KMS-11 (cell line): Measurements from ENCODE around the gene NCAM2.

Source experiments
- H2AFZ ChIP-seq: fragments of 200-600 bp; sonication (generic); 2 replicates; pipeline ENCODE4 v1.6.1; 2016; ENCODE audit warnings: antibody characterized with exemption, mixed run types, low read depth
- H3K27ac ChIP-seq: fragments of 200-600 bp; sonication (generic); 2 replicates; pipeline ENCODE4 v1.6.1; 2016; ENCODE audit warnings: mild to moderate bottlenecking, mixed run types
- H3K27me3 ChIP-seq: fragments of 200-600 bp; sonication (generic); 2 replicates; pipeline ENCODE4 v1.6.1; 2017; ENCODE audit warnings: mild to moderate bottlenecking, low read depth, mixed run types, moderate library complexity; ENCODE audit not compliant: insufficient read depth
- H3K36me3 ChIP-seq: fragments of 200-600 bp; sonication (generic); 2 replicates; pipeline ENCODE4 v1.6.1; 2017; ENCODE audit warnings: mild to moderate bottlenecking, mixed run types; ENCODE audit not compliant: insufficient read depth
- H3K4me1 ChIP-seq: fragments of 200-600 bp; sonication (generic); 2 replicates; pipeline ENCODE4 v1.6.1; 2016; ENCODE audit warnings: mild to moderate bottlenecking, low read depth, mixed run types; ENCODE audit not compliant: poor library complexity, severe bottlenecking
- H3K4me2 ChIP-seq: fragments of 200-600 bp; sonication (generic); 2 replicates; pipeline ENCODE4 v1.7.0; 2016; ENCODE audit warnings: mild to moderate bottlenecking, mixed run types
- H3K4me3 ChIP-seq: fragments of 200-600 bp; sonication (generic); IDR thresholded peaks from 2 replicates; pipeline ENCODE4 v1.6.1; 2017; ENCODE audit warnings: low read depth, low read length, mixed read lengths; ENCODE audit not compliant: insufficient read depth
- H3K79me2 ChIP-seq: fragments of 200-600 bp; sonication (generic); 2 replicates; pipeline ENCODE4 v1.6.1; 2016; ENCODE audit warnings: low read depth, mixed run types; ENCODE audit not compliant: insufficient read depth
- H3K9ac ChIP-seq: fragments of 200-600 bp; sonication (generic); 2 replicates; pipeline ENCODE4 v1.6.1; 2016; ENCODE audit warnings: mild to moderate bottlenecking, mixed run types
- H4K20me1 ChIP-seq: fragments of 200-600 bp; sonication (generic); 2 replicates; pipeline ENCODE4 v1.6.1; 2016; ENCODE audit warnings: mild to moderate bottlenecking, mixed run types; ENCODE audit not compliant: insufficient read depth
- CTCF ChIP-seq: fragments of 200-600 bp; sonication (generic); conservative IDR thresholded peaks from 2 replicates; pipeline ENCODE4 v1.6.1; 2017; ENCODE audit warnings: low read depth, mild to moderate bottlenecking, antibody characterized with exemption, low read length, moderate library complexity, mixed read lengths

NCAM2 gene

GRCh38 chr21:21025742-21026141, 27.5 kb downstream of the NCAM2 start:
- Histone ChIP-seq H4K20me1 (no peaks in the 10 kb centered on the region), H3K4me1 (no peaks in the 10 kb centered on the region), H3K27ac (no peak overlapping the region), H3K4me2 (no peak overlapping the region), H3K27me3 (no peaks in the 10 kb centered on the region), H2AFZ (no peak overlapping the region), H3K9ac (no peak overlapping the region), H3K4me3 (no peak overlapping the region), H3K79me2 (no peaks in the 10 kb centered on the region), H3K36me3 (no peaks in the 10 kb centered on the region)
- TF ChIP-seq CTCF: no peak

GRCh38 chr21:21028275-21028820, 30.1 kb downstream of the NCAM2 start:
- Histone ChIP-seq H4K20me1 (no peaks in the 10 kb centered on the region), H3K4me3 (no peak overlapping the region), H3K79me2 (no peaks in the 10 kb centered on the region), H3K36me3 (no peaks in the 10 kb centered on the region), H3K27ac (no peak overlapping the region), H3K9ac (no peak overlapping the region), H3K4me2 (no peak overlapping the region), H2AFZ (no peak overlapping the region), H3K4me1 (no peaks in the 10 kb centered on the region), H3K27me3 (no peaks in the 10 kb centered on the region)
- no peak for TF ChIP-seq CTCF

GRCh38 chr21:21029164-21029563, 31.0 kb downstream of the NCAM2 start:
- Histone ChIP-seq H3K27me3 (no peaks in the 10 kb centered on the region), H3K4me3 (no peak overlapping the region), H3K4me1 (no peaks in the 10 kb centered on the region), H2AFZ (no peak overlapping the region), H3K79me2 (no peaks in the 10 kb centered on the region), H3K9ac (no peak overlapping the region), H3K27ac (no peak overlapping the region), H4K20me1 (no peaks in the 10 kb centered on the region), H3K36me3 (no peaks in the 10 kb centered on the region), H3K4me2 (no peak overlapping the region)
- TF ChIP-seq CTCF: no peak

GRCh38 chr21:21030311-21030710, 32.1 kb downstream of the NCAM2 start:
- Histone ChIP-seq H3K27me3 (no peaks in the 10 kb centered on the region), H3K9ac (no peak overlapping the region), H3K79me2 (no peaks in the 10 kb centered on the region), H3K27ac (no peak overlapping the region), H3K4me2 (no peak overlapping the region), H2AFZ (no peak overlapping the region), H3K4me1 (no peaks in the 10 kb centered on the region), H4K20me1 (no peaks in the 10 kb centered on the region), H3K4me3 (no peak overlapping the region), H3K36me3 (no peaks in the 10 kb centered on the region)
- no peak for TF ChIP-seq CTCF
